ENCODE data around the gene BUB1B. TPM values are rescaled to one million over a fixed set of nuclear protein-coding genes. Genes with fewer than 3 reads are reported as not detected.

Gene BUB1B
- total and polyA plus RNA-seq, 9 of the 15 experiments (the other 6 are each of a cell fraction or from before 2014, with no cell fraction given), result 28.7 to 113 (median 82.2) TPM

DNA sequence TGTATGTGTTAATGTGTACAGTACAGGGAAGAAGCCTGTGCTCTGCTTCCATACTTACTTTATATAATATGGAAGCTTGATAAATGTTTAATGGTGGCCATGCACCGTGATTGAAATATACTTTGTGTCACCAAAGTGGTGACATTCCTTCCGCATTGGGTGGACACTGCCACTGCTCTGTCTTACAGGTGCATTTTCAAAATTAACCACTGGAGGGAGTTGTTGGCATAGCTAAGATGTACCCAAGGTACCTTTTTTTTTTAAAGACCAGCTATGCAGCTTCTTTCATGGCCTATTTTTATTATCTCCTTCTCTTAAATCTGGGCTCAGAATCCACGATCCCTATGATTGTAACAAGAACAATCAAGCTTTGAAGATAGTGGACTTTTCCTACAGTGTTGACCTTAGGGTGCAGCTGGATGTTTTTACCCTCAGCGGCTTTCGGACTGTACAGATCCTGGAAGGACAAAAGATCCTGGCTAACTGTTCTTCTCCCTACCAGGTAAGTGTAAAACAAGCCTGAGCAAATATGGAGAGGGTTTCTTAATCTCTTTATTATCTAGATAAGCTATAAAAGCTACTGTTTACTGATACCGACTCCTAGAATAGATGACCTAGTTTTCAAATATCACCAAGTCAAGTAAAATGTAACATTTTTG, 56.4 kb downstream of the BUB1B start (continued):
- TF ChIP-seq SAP30 (IDR thresholded peaks at IDR 0.05; ENCODE audit: borderline replicate concordance, insufficient read depth, low read depth, low read length, poor library complexity, severe bottlenecking), result no peak
- TF ChIP-seq, protein P1, sequence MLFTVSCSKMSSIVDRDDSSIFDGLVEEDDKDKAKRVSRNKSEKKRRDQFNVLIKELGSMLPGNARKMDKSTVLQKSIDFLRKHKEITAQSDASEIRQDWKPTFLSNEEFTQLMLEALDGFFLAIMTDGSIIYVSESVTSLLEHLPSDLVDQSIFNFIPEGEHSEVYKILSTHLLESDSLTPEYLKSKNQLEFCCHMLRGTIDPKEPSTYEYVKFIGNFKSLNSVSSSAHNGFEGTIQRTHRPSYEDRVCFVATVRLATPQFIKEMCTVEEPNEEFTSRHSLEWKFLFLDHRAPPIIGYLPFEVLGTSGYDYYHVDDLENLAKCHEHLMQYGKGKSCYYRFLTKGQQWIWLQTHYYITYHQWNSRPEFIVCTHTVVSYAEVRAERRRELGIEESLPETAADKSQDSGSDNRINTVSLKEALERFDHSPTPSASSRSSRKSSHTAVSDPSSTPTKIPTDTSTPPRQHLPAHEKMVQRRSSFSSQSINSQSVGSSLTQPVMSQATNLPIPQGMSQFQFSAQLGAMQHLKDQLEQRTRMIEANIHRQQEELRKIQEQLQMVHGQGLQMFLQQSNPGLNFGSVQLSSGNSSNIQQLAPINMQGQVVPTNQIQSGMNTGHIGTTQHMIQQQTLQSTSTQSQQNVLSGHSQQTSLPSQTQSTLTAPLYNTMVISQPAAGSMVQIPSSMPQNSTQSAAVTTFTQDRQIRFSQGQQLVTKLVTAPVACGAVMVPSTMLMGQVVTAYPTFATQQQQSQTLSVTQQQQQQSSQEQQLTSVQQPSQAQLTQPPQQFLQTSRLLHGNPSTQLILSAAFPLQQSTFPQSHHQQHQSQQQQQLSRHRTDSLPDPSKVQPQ (CRISPR knock-in tag; IDR thresholded peaks at IDR 0.05; ENCODE audit: borderline replicate concordance), result no peak
- no peak for TF ChIP-seq NCOR1 (IDR thresholded peaks at IDR 0.05)
- TF ChIP-seq TCFL5 (CRISPR knock-in tag; conservative IDR thresholded peaks at IDR 0.05), result no peak
- no peak for TF ChIP-seq NCOA6 (IDR thresholded peaks at IDR 0.05)
- no peak for TF ChIP-seq GTF2E2 (tag; IDR thresholded peaks at IDR 0.05)
- no peak for TF ChIP-seq NCOA1 (IDR thresholded peaks at IDR 0.05; ENCODE audit: low read depth)
- TF ChIP-seq KDM5B (IDR thresholded peaks at IDR 0.05; ENCODE audit: insufficient replicate concordance, low read depth, low read length), result no peak
- TF ChIP-seq SMARCE1 (IDR thresholded peaks at IDR 0.05), result no peak
- TF ChIP-seq, protein P2, sequence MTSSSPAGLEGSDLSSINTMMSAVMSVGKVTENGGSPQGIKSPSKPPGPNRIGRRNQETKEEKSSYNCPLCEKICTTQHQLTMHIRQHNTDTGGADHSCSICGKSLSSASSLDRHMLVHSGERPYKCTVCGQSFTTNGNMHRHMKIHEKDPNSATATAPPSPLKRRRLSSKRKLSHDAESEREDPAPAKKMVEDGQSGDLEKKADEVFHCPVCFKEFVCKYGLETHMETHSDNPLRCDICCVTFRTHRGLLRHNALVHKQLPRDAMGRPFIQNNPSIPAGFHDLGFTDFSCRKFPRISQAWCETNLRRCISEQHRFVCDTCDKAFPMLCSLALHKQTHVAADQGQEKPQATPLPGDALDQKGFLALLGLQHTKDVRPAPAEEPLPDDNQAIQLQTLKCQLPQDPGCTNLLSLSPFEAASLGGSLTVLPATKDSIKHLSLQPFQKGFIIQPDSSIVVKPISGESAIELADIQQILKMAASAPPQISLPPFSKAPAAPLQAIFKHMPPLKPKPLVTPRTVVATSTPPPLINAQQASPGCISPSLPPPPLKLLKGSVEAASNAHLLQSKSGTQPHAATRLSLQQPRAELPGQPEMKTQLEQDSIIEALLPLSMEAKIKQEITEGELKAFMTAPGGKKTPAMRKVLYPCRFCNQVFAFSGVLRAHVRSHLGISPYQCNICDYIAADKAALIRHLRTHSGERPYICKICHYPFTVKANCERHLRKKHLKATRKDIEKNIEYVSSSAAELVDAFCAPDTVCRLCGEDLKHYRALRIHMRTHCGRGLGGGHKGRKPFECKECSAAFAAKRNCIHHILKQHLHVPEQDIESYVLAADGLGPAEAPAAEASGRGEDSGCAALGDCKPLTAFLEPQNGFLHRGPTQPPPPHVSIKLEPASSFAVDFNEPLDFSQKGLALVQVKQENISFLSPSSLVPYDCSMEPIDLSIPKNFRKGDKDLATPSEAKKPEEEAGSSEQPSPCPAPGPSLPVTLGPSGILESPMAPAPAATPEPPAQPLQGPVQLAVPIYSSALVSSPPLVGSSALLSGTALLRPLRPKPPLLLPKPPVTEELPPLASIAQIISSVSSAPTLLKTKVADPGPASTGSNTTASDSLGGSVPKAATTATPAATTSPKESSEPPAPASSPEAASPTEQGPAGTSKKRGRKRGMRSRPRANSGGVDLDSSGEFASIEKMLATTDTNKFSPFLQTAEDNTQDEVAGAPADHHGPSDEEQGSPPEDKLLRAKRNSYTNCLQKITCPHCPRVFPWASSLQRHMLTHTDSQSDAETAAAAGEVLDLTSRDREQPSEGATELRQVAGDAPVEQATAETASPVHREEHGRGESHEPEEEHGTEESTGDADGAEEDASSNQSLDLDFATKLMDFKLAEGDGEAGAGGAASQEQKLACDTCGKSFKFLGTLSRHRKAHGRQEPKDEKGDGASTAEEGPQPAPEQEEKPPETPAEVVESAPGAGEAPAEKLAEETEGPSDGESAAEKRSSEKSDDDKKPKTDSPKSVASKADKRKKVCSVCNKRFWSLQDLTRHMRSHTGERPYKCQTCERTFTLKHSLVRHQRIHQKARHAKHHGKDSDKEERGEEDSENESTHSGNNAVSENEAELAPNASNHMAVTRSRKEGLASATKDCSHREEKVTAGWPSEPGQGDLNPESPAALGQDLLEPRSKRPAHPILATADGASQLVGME (CRISPR knock-in tag; IDR thresholded peaks at IDR 0.05), result no peak
- TF ChIP-seq, protein P3, sequence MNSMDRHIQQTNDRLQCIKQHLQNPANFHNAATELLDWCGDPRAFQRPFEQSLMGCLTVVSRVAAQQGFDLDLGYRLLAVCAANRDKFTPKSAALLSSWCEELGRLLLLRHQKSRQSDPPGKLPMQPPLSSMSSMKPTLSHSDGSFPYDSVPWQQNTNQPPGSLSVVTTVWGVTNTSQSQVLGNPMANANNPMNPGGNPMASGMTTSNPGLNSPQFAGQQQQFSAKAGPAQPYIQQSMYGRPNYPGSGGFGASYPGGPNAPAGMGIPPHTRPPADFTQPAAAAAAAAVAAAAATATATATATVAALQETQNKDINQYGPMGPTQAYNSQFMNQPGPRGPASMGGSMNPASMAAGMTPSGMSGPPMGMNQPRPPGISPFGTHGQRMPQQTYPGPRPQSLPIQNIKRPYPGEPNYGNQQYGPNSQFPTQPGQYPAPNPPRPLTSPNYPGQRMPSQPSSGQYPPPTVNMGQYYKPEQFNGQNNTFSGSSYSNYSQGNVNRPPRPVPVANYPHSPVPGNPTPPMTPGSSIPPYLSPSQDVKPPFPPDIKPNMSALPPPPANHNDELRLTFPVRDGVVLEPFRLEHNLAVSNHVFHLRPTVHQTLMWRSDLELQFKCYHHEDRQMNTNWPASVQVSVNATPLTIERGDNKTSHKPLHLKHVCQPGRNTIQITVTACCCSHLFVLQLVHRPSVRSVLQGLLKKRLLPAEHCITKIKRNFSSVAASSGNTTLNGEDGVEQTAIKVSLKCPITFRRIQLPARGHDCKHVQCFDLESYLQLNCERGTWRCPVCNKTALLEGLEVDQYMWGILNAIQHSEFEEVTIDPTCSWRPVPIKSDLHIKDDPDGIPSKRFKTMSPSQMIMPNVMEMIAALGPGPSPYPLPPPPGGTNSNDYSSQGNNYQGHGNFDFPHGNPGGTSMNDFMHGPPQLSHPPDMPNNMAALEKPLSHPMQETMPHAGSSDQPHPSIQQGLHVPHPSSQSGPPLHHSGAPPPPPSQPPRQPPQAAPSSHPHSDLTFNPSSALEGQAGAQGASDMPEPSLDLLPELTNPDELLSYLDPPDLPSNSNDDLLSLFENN (IDR thresholded peaks at IDR 0.05; ENCODE audit: low read depth in 2 of 2, low read length in 2 of 2), result no peak
- TF ChIP-seq TEAD1 (CRISPR knock-in tag; IDR thresholded peaks at IDR 0.05), result peak in 1 of 2 experiments; percentile 59; a peak in 1 of 4 replicates
- TF ChIP-seq ZNF146 (CRISPR knock-in tag; IDR thresholded peaks at IDR 0.05; ENCODE audit: unreplicated experiment), result no peak
- no peak for TF ChIP-seq ARHGAP35 (IDR thresholded peaks at IDR 0.05; ENCODE audit: partially characterized antibody)
- TF ChIP-seq, protein P4, sequence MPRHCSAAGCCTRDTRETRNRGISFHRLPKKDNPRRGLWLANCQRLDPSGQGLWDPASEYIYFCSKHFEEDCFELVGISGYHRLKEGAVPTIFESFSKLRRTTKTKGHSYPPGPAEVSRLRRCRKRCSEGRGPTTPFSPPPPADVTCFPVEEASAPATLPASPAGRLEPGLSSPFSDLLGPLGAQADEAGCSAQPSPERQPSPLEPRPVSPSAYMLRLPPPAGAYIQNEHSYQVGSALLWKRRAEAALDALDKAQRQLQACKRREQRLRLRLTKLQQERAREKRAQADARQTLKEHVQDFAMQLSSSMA (CRISPR knock-in tag; IDR thresholded peaks at IDR 0.05), result no peak

All from K562 (cell line).